Psoas muscle (tissue), 8 donors: ENCODE data around the gene HSDL2. TPM values are rescaled to one million over a fixed set of nuclear protein-coding genes. Genes with fewer than 3 reads are reported as not detected.
"Not testable (repeated sequence)": the region's sequence is repeated elsewhere in the genome, so short reads cannot be mapped to it uniquely, and the experiment has no call there.

Experiments used
- ATAC-seq, 4 donors: fragments of 200-7000 bp; cut with Tn5 transposase; one replicate each; pipeline ENCODE4 v1.9.1; 2020; ENCODE audit warnings: moderate library complexity in 3 of 4, mild to moderate bottlenecking in 2 of 4
- DNase-seq, 2 donors: peaks; one replicate each; pipeline ENCODE4 v3.0.0-alpha.2; 2020
- H3K27ac ChIP-seq: fragments of 200-600 bp; one replicate; pipeline ENCODE4 v1.8.0; 2022
- H3K27me3 ChIP-seq, 3 donors: fragments of 200-600 bp in 1 of 3; one replicate each; pipeline versions ENCODE4 v1.6.1 to v1.8.0; 2013 to 2022; ENCODE audit warnings: low read length in 2 of 3, mild to moderate bottlenecking in 2 of 3, moderate library complexity in 1 of 3; ENCODE audit not compliant: insufficient read depth in 3 of 3
- H3K36me3 ChIP-seq, 2 donors: fragments of 200-600 bp in 1 of 2; one replicate each; pipeline versions ENCODE4 v1.6.1 to v1.8.0; 2013 to 2022; ENCODE audit warnings: low read depth in 1 of 2, mild to moderate bottlenecking in 1 of 2, moderate library complexity in 1 of 2; ENCODE audit not compliant: insufficient read depth in 1 of 2
- H3K4me1 ChIP-seq: fragments of 200-600 bp; one replicate; pipeline ENCODE4 v1.8.0; 2022
- H3K4me3 ChIP-seq: fragments of 200-600 bp; one replicate; pipeline ENCODE4 v1.8.0; 2022; ENCODE audit warnings: mild to moderate bottlenecking
- H3K9me3 ChIP-seq: fragments of 200-600 bp; one replicate; pipeline ENCODE4 v1.8.0; 2022
- CTCF ChIP-seq: fragments of 200-600 bp; IDR thresholded peaks from one replicate; pipeline ENCODE4 v1.8.0; 2022; ENCODE audit warnings: antibody characterized with exemption
- WGBS, 3 donors: extraction: QIAGEN DNeasy Blood & Tissue Kit; methylation state at CpG; one replicate each; pipeline versions ENCODE4 v1.1.6 to v1.1.7; 2013; 5-methylcytosine and 5-hydroxymethylcytosine counted together
- intact Hi-C, 2 donors: fragments of 100-400 bp; cut with DNase I; formaldehyde crosslinking; loops; one replicate each; pipeline versions ENCODE4 v1.11.0 to v1.14.2; 2022
- polyA plus RNA-seq, 3 donors: library from polyadenylated mRNA; stranded (reverse); fragments of 200-250 nt; gene quantifications; one replicate each; pipeline ENCODE4 v1.2.3, GENCODE V29; 2013
- total RNA-seq, 4 donors: library from RNA; stranded (reverse); fragmentation: NEBNext Ultra II Directional in 2 of 4; extraction: Animal tissue kit (Norgen Biotek cat#: 25700) in 2 of 4; gene quantifications; one replicate each; pipeline versions ENCODE4 v1.2.1 to v1.2.4, GENCODE V29; 2021 to 2023
- donor health status: healthy with polysubstance abuse.
- donor health status: DM: no; HTN: no; CAD: no; lungs with moderate emphysema.
- donor health status: Bipolar disorder and iron deficiency.
- donor health status: healthy.
- donor health status: DM: yes; HTN: yes; CAD: no.
- donor health status: DM: no; HTN: no; CAD: no.
- donor health status: DM: no; HTN: no; CAD: no.
- donor health status: DM: yes; HTN: yes; CAD: no.

HSDL2 gene
- total and polyA plus RNA-seq, 7 donors, result 62.1 to 119 (median 86.8) TPM

DNA sequence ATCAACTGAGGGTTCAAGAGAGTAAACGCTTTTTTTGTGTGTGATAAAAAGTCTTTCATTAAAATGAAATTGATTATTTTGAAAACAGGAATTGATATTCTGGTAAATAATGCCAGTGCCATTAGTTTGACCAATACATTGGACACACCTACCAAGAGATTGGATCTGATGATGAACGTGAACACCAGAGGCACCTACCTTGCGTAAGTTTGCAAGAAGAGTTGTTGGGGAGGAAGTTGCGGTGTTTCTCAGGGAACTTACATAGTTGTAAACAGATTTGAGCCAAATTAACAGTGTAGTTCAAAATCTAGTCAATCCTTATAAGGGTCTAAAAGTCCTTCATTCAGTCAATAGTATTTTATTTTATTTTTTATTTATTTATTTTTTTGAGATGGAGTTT is 28.9 kb downstream of the HSDL2 start:
- ATAC-seq, result no peak
- intact Hi-C loops, result no loop called here
- H3K27me3 ChIP-seq, result no peaks in the 10 kb centered on the region
- 87 to 98% (median 94%) methylated on average over 4 of the region's 4 CpGs for WGBS, 3 donors
- peaks cover 2 to 91% of the 10 kb centered on the region in 2 donors for H3K36me3 ChIP-seq
- H3K27ac ChIP-seq, result no peak overlapping the region
- DNase-seq, result no peak
- no peak overlapping the region for H3K4me3 ChIP-seq
- no peaks in the 10 kb centered on the region for H3K9me3 ChIP-seq
- H3K4me1 ChIP-seq, result no peaks in the 10 kb centered on the region
- TF ChIP-seq CTCF, result no peak

DNA sequence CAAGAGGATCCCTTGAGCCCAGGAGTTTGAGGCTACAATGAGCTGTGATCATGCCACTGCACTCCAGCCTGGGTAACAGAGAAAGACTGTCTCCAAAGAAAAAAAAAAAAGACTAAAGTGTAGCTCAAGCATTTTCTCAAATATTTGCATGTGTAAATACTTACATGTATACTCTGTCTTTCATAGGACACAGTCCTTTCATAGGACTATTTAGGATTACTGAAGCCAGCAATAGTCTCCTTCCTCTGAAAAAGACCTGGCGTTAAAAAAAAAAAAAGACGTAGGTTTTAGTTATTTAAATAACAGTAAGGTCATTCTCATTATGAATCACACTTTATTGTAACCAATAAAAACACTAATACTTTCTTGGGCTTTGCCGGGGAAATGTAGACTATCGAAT is 29.9 kb downstream of the HSDL2 start:
- no peak for DNase-seq
- Histone ChIP-seq H3K36me3 (peaks cover 2 to 87% of the 10 kb centered on the region in 2 donors), H3K4me1 (no peaks in the 10 kb centered on the region), H3K27ac (no peak overlapping the region), H3K27me3 (no peaks in the 10 kb centered on the region), H3K4me3 (no peak overlapping the region), H3K9me3 (no peaks in the 10 kb centered on the region)
- intact Hi-C loops, result no loop called here
- ATAC-seq, result no peak
- WGBS, 3 donors, result 92 to 95% (median 93%) methylated on average over 4 of the region's 4 CpGs
- no peak for TF ChIP-seq CTCF

GRCh38 chr9:112411626-112412027 is 31.7 kb downstream of the HSDL2 start:
- ATAC-seq (no peak), DNase-seq (no peak)
- intact Hi-C loops, result no loop called here
- H3K36me3 ChIP-seq, result peaks cover 2 to 70% of the 10 kb centered on the region in 2 donors
- no peak overlapping the region for H3K4me3 ChIP-seq
- 74 to 93% (median 87%) methylated on average over 1 of the region's 1 CpG for WGBS, 3 donors
- H3K4me1 ChIP-seq, result no peaks in the 10 kb centered on the region
- no peak overlapping the region for H3K27ac ChIP-seq
- no peak for TF ChIP-seq CTCF
- H3K9me3 ChIP-seq, result no peaks in the 10 kb centered on the region
- H3K27me3 ChIP-seq, result no peaks in the 10 kb centered on the region

- DNase-seq, H3K27me3 ChIP-seq, ATAC-seq, H3K4me1 ChIP-seq, intact Hi-C loops, H3K4me3 ChIP-seq, H3K9me3 ChIP-seq, H3K27ac ChIP-seq: not testable (repeated sequence)
- WGBS, 3 donors, result 42 to 88% (median 59%) methylated on average over 8 to 9 of the region's 9 CpGs
- peaks cover 2 to 56% of the 10 kb centered on the region in 2 donors for H3K36me3 ChIP-seq
Measured at GRCh38 chr9:112413728-112414127, 33.8 kb downstream of the HSDL2 start.

- Histone ChIP-seq H3K9me3 (no peaks in the 10 kb centered on the region), H3K27me3 (no peaks in the 10 kb centered on the region), H3K4me3 (no peak overlapping the region), H3K27ac (peak overlapping the region; percentile 71), H3K4me1 (peaks cover 7% of the 10 kb centered on the region), H3K36me3 (peaks cover 0 to 38% of the 10 kb centered on the region in 2 donors)
- no peak for TF ChIP-seq CTCF
- ATAC-seq (no peak), DNase-seq (no peak)
- 93 to 97% (median 96%) methylated on average over 2 of the region's 2 CpGs for WGBS, 3 donors
- intact Hi-C loops, result loop anchor here (5.0 kb wide), 1 partner anchor 38 kb away; the partner anchor contains the start of gene HSDL2 (in 2 of the 2)
Measured at GRCh38 chr9:112420208-112420607, 40.3 kb downstream of the HSDL2 start.
